Measurements from ENCODE around the gene AMBRA1.

DNA sequence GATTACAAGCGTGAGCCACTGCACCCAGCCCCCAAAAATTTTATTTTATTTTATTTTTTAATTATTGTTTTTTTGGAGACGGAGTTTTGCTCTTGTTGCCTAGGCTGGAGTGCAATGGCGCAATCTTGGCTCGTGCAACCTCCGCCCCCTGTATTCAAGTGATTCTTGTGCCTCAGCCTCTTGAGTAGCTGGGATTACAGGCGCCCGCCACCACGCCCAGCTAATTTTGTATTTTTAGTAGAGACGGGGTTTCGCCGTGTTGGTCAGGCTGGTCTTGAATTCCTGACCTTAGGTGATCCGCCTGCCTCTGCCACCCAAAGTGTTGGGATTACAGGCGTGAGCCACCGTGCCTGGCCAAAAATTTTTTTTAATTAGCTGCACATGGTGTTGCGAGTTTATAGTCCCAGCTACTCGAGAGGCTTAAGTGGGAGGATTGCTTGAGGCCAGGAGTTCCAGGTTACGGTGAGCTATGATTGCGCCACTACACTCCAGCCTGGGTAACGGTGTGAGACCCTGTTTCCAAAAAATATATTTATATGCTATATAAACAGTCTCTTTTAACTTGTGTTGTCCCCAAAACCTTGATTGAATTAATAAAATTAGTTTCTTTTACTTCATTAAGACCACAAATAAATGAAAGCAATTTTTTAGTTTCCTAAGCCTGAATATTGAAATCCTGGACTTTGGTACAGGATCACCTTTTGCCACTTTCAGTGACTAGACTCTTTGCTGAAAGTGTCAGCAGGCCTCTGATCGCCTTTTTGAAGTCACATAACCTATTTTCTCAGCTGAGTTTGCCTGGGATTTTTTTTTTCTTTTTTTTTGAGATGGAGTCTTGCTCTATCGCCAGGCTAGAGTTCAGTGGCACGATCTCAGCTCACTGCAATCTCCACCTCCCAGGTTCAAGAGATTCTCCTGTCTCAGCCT lies 39.7 kb upstream of the AMBRA1 start:
- TF ChIP-seq CTCF (IDR thresholded peaks at IDR 0.05) (no peak), EP300 (IDR thresholded peaks at IDR 0.05; ENCODE audit: borderline replicate concordance in 1 of 2, low read depth in 1 of 2, low read length in 1 of 2) (no peak), MEF2A (IDR thresholded peaks at IDR 0.05; ENCODE audit: borderline replicate concordance, low read depth) (no peak)
